H1 (cell line): ENCODE results near the gene CDKL1. TPM values are rescaled to one million over a fixed set of nuclear protein-coding genes. Genes with fewer than 3 reads are reported as not detected.

Experiments
- CTCF ChIA-PET: fragments of 300-600 bp; sonication (Branson Sonifier 250); formaldehyde crosslinking; loops from one replicate; lab custom pipeline; 2021; ENCODE audit not compliant: partially characterized antibody; lab: Charles Lee
- POLR2A ChIA-PET: fragments of 300-600 bp; sonication (Branson Sonifier 250); formaldehyde crosslinking; loops from one replicate; lab custom pipeline; 2021; ENCODE audit warnings: inconsistent platforms; ENCODE audit not compliant: partially characterized antibody; lab: Charles Lee
- DNase-seq, 2 experiments: peaks; one replicate each; pipeline versions ENCODE4 v3.0.0 to v3.0.0-alpha.2; 2010 to 2022; ENCODE audit warnings: low spot score in 2 of 2, low read depth in 1 of 2, mixed read lengths in 1 of 2
- FAIRE-seq: peaks from 2 replicates; lab custom pipeline; 2011; peaks lifted over from hg19 to GRCh38; lab: Jason Lieb, UNC
- H2AFZ ChIP-seq: 2 replicates; pipeline ENCODE4 v1.8.1; 2012; ENCODE audit warnings: low read length, inconsistent platforms
- H2AK5ac ChIP-seq: 2 replicates; pipeline ENCODE4 v1.6.1; 2013; ENCODE audit warnings: low read depth, low read length
- H2BK120ac ChIP-seq: replicated peaks from 2 replicates; pipeline ENCODE3; 2013; ENCODE audit warnings: low read depth, low read length, inconsistent platforms
- H2BK12ac ChIP-seq: 2 replicates; pipeline ENCODE4 v1.6.1; 2013; ENCODE audit warnings: low read depth, low read length
- H2BK15ac ChIP-seq: 2 replicates; pipeline ENCODE4 v1.6.1; 2013; ENCODE audit warnings: low read length
- H2BK20ac ChIP-seq: 2 replicates; pipeline ENCODE4 v1.6.1; 2013; ENCODE audit warnings: low read length
- H2BK5ac ChIP-seq: 2 replicates; pipeline ENCODE4 v1.6.1; 2013; ENCODE audit warnings: low read depth, low read length
- H3K14ac ChIP-seq: 2 replicates; pipeline ENCODE4 v1.6.1; 2013; ENCODE audit warnings: inconsistent platforms; ENCODE audit not compliant: insufficient read length
- H3K18ac ChIP-seq: 2 replicates; pipeline ENCODE4 v1.6.1; 2013; ENCODE audit warnings: low read length; ENCODE audit errors: extremely low read depth
- H3K23ac ChIP-seq: 2 replicates; pipeline ENCODE4 v1.6.1; 2013; ENCODE audit warnings: inconsistent platforms; ENCODE audit not compliant: insufficient read length
- H3K23me2 ChIP-seq: 2 replicates; pipeline ENCODE4 v1.6.1; 2013; ENCODE audit warnings: low read depth, low read length
- H3K27ac ChIP-seq: 2 replicates; pipeline ENCODE4 v1.6.1; 2011; ENCODE audit warnings: low read depth, low read length, inconsistent platforms
- H3K27me3 ChIP-seq, 4 experiments: replicated peaks in 1 of 4; 1 replicate in 1 of 4; 2 replicates in 3 of 4; pipeline versions ENCODE4 v1.6.1 to v1.8.1; 2011 to 2013; ENCODE audit warnings: low read length in 3 of 4, mild to moderate bottlenecking in 3 of 4, inconsistent platforms in 2 of 4, mixed read lengths in 2 of 4, moderate library complexity in 1 of 4; ENCODE audit not compliant: control insufficient read depth in 3 of 4, insufficient read depth in 3 of 4; ENCODE audit errors: extremely low read depth in 1 of 4
- H3K36me3 ChIP-seq, 4 experiments: 2 replicates each; pipeline versions ENCODE4 v1.6.1 to v1.8.1; 2011 to 2013; ENCODE audit warnings: mild to moderate bottlenecking in 4 of 4, low read length in 3 of 4, moderate library complexity in 2 of 4, control low read depth in 1 of 4, inconsistent platforms in 1 of 4; ENCODE audit not compliant: insufficient read depth in 4 of 4, control insufficient read depth in 2 of 4
- H3K4ac ChIP-seq: replicated peaks from 2 replicates; pipeline ENCODE3; 2013; ENCODE audit warnings: low read length, low read depth, mixed read lengths, inconsistent platforms; ENCODE audit not compliant: insufficient read length
- H3K4me1 ChIP-seq, 4 experiments: replicated peaks in 1 of 4; 1 replicate in 1 of 4; 2 replicates in 3 of 4; pipeline versions ENCODE4 v1.6.1 to v1.8.1; 2011 to 2013; ENCODE audit warnings: low read length in 3 of 4, inconsistent platforms in 2 of 4, mixed read lengths in 1 of 4; ENCODE audit not compliant: insufficient read depth in 4 of 4, control insufficient read depth in 3 of 4
- H3K4me2 ChIP-seq, 2 experiments: 2 replicates each; pipeline versions ENCODE4 v1.6.1 to v1.8.1; 2011 to 2013; ENCODE audit warnings: low read depth in 2 of 2, low read length in 2 of 2, control low read depth in 1 of 2, inconsistent platforms in 1 of 2, mild to moderate bottlenecking in 1 of 2; ENCODE audit not compliant: insufficient read depth in 1 of 2
- H3K4me3 ChIP-seq, 4 experiments: fragments of 200-600, 300-600 bp in 1 of 4; sonication (generic), shearing (Covaris generic), sonication (Bioruptor Twin) in 1 of 4; 2 replicates each; pipeline versions ENCODE4 v1.5.1 to v1.8.1; 2011 to 2016; ENCODE audit warnings: low read length in 4 of 4, low read depth in 3 of 4, control low read depth in 2 of 4, inconsistent platforms in 2 of 4, mild to moderate bottlenecking in 2 of 4, mixed read lengths in 1 of 4, moderate library complexity in 1 of 4; ENCODE audit not compliant: insufficient read depth in 2 of 4; ENCODE audit errors: extremely low read depth in 1 of 4
- H3K56ac ChIP-seq: replicated peaks from 2 replicates; pipeline ENCODE3; 2013; ENCODE audit warnings: low read depth, mild to moderate bottlenecking, mixed read lengths, low read length, inconsistent platforms; ENCODE audit not compliant: insufficient read length
- H3K79me1 ChIP-seq: 2 replicates; pipeline ENCODE4 v1.6.1; 2013; ENCODE audit warnings: low read depth, low read length, control low read depth
- H3K79me2 ChIP-seq, 2 experiments: 2 replicates each; pipeline versions ENCODE4 v1.6.1 to v1.8.1; 2012 to 2013; ENCODE audit warnings: low read length in 2 of 2, mild to moderate bottlenecking in 2 of 2, inconsistent platforms in 1 of 2; ENCODE audit not compliant: insufficient read depth in 2 of 2, control insufficient read depth in 1 of 2
- H3K9ac ChIP-seq, 4 experiments: replicated peaks in 1 of 4; 1 replicate in 1 of 4; 2 replicates in 3 of 4; pipeline versions ENCODE4 v1.6.1 to v1.8.1; 2011 to 2013; ENCODE audit warnings: low read depth in 3 of 4, low read length in 3 of 4, control low read depth in 2 of 4, mild to moderate bottlenecking in 2 of 4, moderate library complexity in 2 of 4, inconsistent platforms in 1 of 4; ENCODE audit errors: extremely low read depth in 1 of 4
- H3K9me3 ChIP-seq, 2 experiments: 2 replicates each; pipeline versions ENCODE4 v1.6.1 to v1.8.1; 2012 to 2013; ENCODE audit warnings: mild to moderate bottlenecking in 2 of 2, moderate library complexity in 2 of 2, control low read depth in 1 of 2, inconsistent platforms in 1 of 2, low read depth in 1 of 2, low read length in 1 of 2, mixed read lengths in 1 of 2; ENCODE audit not compliant: insufficient read depth in 2 of 2
- H4K20me1 ChIP-seq, 2 experiments: replicated peaks in 1 of 2; 2 replicates each; pipeline versions ENCODE3 to v1.8.1; 2011 to 2013; ENCODE audit warnings: inconsistent platforms in 2 of 2, low read length in 2 of 2, mild to moderate bottlenecking in 1 of 2; ENCODE audit not compliant: insufficient read depth in 2 of 2, control insufficient read depth in 1 of 2
- H4K5ac ChIP-seq: 2 replicates; pipeline ENCODE4 v1.6.1; 2013; ENCODE audit warnings: low read length, low read depth, mixed read lengths, inconsistent platforms; ENCODE audit not compliant: insufficient read length
- H4K8ac ChIP-seq: 2 replicates; pipeline ENCODE4 v1.8.0; 2013; ENCODE audit warnings: mild to moderate bottlenecking, moderate library complexity, low read length, inconsistent platforms; ENCODE audit not compliant: insufficient read depth; ENCODE audit errors: extremely low read depth
- H4K91ac ChIP-seq: replicated peaks from 2 replicates; pipeline ENCODE3; 2013; ENCODE audit warnings: low read length, mixed read lengths, inconsistent platforms; ENCODE audit not compliant: insufficient read length
- BACH1 ChIP-seq: IDR thresholded peaks from 2 replicates; pipeline ENCODE4 v1.6.1; 2012; ENCODE audit warnings: low read length, improper control_type of control experiment
- CHD2 ChIP-seq: IDR thresholded peaks from 2 replicates; pipeline ENCODE4 v1.6.1; 2012; ENCODE audit warnings: low read length, improper control_type of control experiment
- HDAC2 ChIP-seq, 2 experiments: fragments of 300-600 bp in 1 of 2; sonication (generic) in 1 of 2; IDR thresholded peaks; 2 replicates each; pipeline ENCODE4 v1.6.1; 2011 to 2012; ENCODE audit warnings: low read depth in 2 of 2, low read length in 2 of 2, mild to moderate bottlenecking in 2 of 2, moderate library complexity in 2 of 2, borderline replicate concordance in 1 of 2, inconsistent platforms in 1 of 2
- JUN ChIP-seq: IDR thresholded peaks from 2 replicates; pipeline ENCODE4 v1.6.1; 2011; ENCODE audit warnings: low read depth, mild to moderate bottlenecking, improper control_type of control experiment, low read length
- KDM5A ChIP-seq: fragments of 200-600 bp; IDR thresholded peaks from 2 replicates; pipeline ENCODE4 v1.7.1; 2012; ENCODE audit warnings: mild to moderate bottlenecking, low read length, inconsistent platforms, mixed read lengths
- POLR2A ChIP-seq, 2 experiments: IDR thresholded peaks; 1 replicate in 1 of 2; 2 replicates in 1 of 2; pipeline ENCODE4 v1.6.1; 2011; ENCODE audit warnings: low read depth in 2 of 2, low read length in 2 of 2, mild to moderate bottlenecking in 2 of 2; ENCODE audit errors: control extremely low read depth in 1 of 2
- RAD21 ChIP-seq, 2 experiments: IDR thresholded peaks in 1 of 2; conservative IDR thresholded peaks in 1 of 2; 2 replicates each; pipeline ENCODE4 v1.6.1; 2011; ENCODE audit warnings: low read depth in 2 of 2, low read length in 2 of 2, improper control_type of control experiment in 1 of 2, inconsistent platforms in 1 of 2, mild to moderate bottlenecking in 1 of 2, moderate library complexity in 1 of 2
- RFX5 ChIP-seq: IDR thresholded peaks from 2 replicates; pipeline ENCODE4 v1.6.1; 2011; ENCODE audit warnings: low read depth, low read length, improper control_type of control experiment, borderline replicate concordance
- RXRA ChIP-seq: IDR thresholded peaks from 2 replicates; pipeline ENCODE4 v1.6.1; 2011; ENCODE audit warnings: low read depth, mild to moderate bottlenecking, low read length, moderate library complexity; ENCODE audit not compliant: insufficient read depth
- SIN3A ChIP-seq, 2 experiments: IDR thresholded peaks in 1 of 2; conservative IDR thresholded peaks in 1 of 2; 2 replicates each; pipeline ENCODE4 v1.6.1; 2011 to 2012; ENCODE audit warnings: low read length in 2 of 2, improper control_type of control experiment in 1 of 2, low read depth in 1 of 2, mild to moderate bottlenecking in 1 of 2
- TBP ChIP-seq: IDR thresholded peaks from 2 replicates; pipeline ENCODE4 v1.6.1; 2011; ENCODE audit warnings: low read depth, low read length, improper control_type of control experiment
- WGBS, 2 experiments: shearing (Covaris generic) in 1 of 2; methylation state at CpG; one replicate each; pipeline versions ENCODE4 v1.1.6 to v1.1.7; 2013 to 2015; ENCODE audit warnings: low lambda C conversion rate in 2 of 2, mixed read lengths in 2 of 2, inconsistent platforms in 1 of 2, low coverage in 1 of 2, missing lambda C conversion rate in 1 of 2; ENCODE audit not compliant: insufficient replicate concordance in 2 of 2, insufficient coverage in 1 of 2, insufficient read length in 1 of 2; ENCODE audit errors: extremely low coverage in 1 of 2, missing lambda C conversion rate in 1 of 2; 5-methylcytosine and 5-hydroxymethylcytosine counted together
- polyA plus RNA-seq, 7 experiments: library from polyadenylated mRNA; depleted of rRNA in 3 of 7; stranded (reverse) in 5 of 7; unstranded in 2 of 7; fragments of >200 nt in 5 of 7; fragments of 200-250 nt in 2 of 7; gene quantifications; 1 replicate in 5 of 7; 2 replicates in 1 of 7; 4 replicates in 1 of 7; pipeline versions ENCODE4 v1.2.1 to v1.2.3, GENCODE V29; 2011 to 2013; ENCODE audit warnings: missing spikeins in 2 of 7, mixed read lengths in 2 of 7
- total RNA-seq: library from RNA; stranded (reverse); fragmentation: NEBNext Ultra II Directional; extraction: Animal tissue kit (Norgen Biotek cat#: 25700); gene quantifications from 2 replicates; pipeline ENCODE4 v1.2.1, GENCODE V29; 2021

CDKL1 gene
- total and polyA plus RNA-seq, 2 of the 8 experiments (the other 6 are each of a cell fraction or from before 2014, with no cell fraction given), result 1.2 to 2.2 TPM

- CTCF ChIA-PET, result interaction anchor here (0.6 to 2.2 kb wide), 4 partner anchors 14 to 38 kb away, joined by 3 to 5 read pairs (median 4); no protein-coding TSS in a partner anchor
- FAIRE-seq, result no peak
- H3K9ac ChIP-seq, result no peak overlapping the region
- peak; percentile 20 to 38; a peak in 2 of 4 replicates for TF ChIP-seq RAD21 (IDR thresholded peaks at IDR 0.05 in 1 of 2, conservative IDR thresholded peaks at IDR 0.05 in 1 of 2; ENCODE audit: low read depth in 2 of 2, low read length in 2 of 2)
- no peak for TF ChIP-seq RXRA
- TF ChIP-seq JUN, result no peak
- no peak for TF ChIP-seq BACH1
- TF ChIP-seq TBP, result no peak
- no peak for TF ChIP-seq KDM5A
- no peak for TF ChIP-seq POLR2A (IDR thresholded peaks at IDR 0.05; ENCODE audit: control extremely low read depth in 1 of 2, low read depth in 2 of 2, low read length in 2 of 2)
- no peak for TF ChIP-seq RFX5
- no peak for TF ChIP-seq HDAC2 (IDR thresholded peaks at IDR 0.05; ENCODE audit: borderline replicate concordance in 1 of 2, low read depth in 2 of 2, low read length in 2 of 2)
- TF ChIP-seq SIN3A (conservative IDR thresholded peaks at IDR 0.05 in 1 of 2, IDR thresholded peaks at IDR 0.05 in 1 of 2; ENCODE audit: low read depth in 1 of 2, low read length in 2 of 2), result no peak
- no peak for TF ChIP-seq CHD2
Measured at GRCh38 chr14:50383618-50384225, 13.0 kb downstream of the CDKL1 start.

More at GRCh38 chr14:50383618-50384225, 13.0 kb downstream of the CDKL1 start:
- Histone ChIP-seq H3K23me2 (no peaks in the 10 kb centered on the region), H3K4me3 (no peak overlapping the region), H3K4me2 (no peak overlapping the region), H2AFZ (no peak overlapping the region), H3K14ac (no peak overlapping the region), H2BK120ac (no peak overlapping the region), H2BK12ac (no peak overlapping the region), H3K79me1 (no peaks in the 10 kb centered on the region), H3K23ac (no peak overlapping the region), H4K5ac (no peak overlapping the region), H3K9me3 (no peaks in the 10 kb centered on the region), H3K27me3 (no peaks in the 10 kb centered on the region), H2BK15ac (no peak overlapping the region), H2BK5ac (no peak overlapping the region), H3K18ac (no peak overlapping the region), H4K20me1 (no peaks in the 10 kb centered on the region), H4K91ac (no peak overlapping the region), H2AK5ac (no peak overlapping the region), H3K36me3 (no peaks in the 10 kb centered on the region), H3K56ac (no peak overlapping the region), H3K27ac (no peak overlapping the region), H3K79me2 (no peaks in the 10 kb centered on the region), H3K4ac (no peak overlapping the region), H4K8ac (no peak overlapping the region), H3K4me1 (peaks cover 0 to 6% (median 1%) of the 10 kb centered on the region in 4 experiments; a peak in 2 of 7 replicates), H2BK20ac (no peak overlapping the region)
- DNase-seq, result no peak
- POLR2A ChIA-PET, result no interaction called here
- WGBS, 2 experiments, result 85% methylated on average over 3 of the region's 3 CpGs; no CpG with 5 or more reads in 1 of the 2 experiments
